ENCODE data around the gene CUEDC2.

Gene CUEDC2

DNA sequence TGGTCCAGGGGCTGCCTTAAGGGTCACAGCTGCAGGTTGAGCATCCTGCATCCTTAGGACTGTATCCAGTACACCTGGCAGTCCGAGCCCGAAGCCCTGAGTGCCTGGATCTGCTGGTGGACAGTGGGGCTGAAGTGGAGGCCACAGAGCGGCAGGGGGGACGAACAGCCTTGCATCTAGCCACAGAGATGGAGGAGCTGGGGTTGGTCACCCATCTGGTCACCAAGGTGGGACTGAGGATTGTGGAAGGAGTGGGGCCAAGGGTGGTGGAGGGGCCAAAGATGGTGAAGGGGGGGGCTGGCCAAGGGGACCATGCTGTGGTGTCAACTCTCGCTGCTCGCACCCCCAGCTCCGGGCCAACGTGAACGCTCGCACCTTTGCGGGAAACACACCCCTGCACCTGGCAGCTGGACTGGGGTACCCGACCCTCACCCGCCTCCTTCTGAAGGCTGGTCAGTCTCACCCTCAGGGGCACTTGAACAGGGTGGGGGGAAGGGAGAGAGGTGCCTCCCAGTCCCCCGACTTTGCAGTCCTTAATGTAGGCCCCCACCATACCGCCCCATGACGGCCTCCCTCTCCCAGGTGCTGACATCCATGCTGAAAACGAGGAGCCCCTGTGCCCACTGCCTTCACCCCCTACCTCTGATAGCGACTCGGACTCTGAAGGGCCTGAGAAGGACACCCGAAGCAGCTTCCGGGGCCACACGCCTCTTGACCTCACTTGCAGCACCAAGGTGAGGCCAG is 31.6 kb downstream of the CUEDC2 start:
- ChIA-PET POLR2A (interaction anchor here (0.8 to 1.2 kb wide), 3 partner anchors 21 to 171 kb away, joined by 3 to 4 read pairs (median 3); no protein-coding TSS in a partner anchor), CTCF (interaction anchor here (0.5 to 5.7 kb wide), 15 partner anchors 11 to 268 kb away, joined by 3 to 60 read pairs (median 8); partner anchors contain the start of genes FBXL15 and PPRC1)
- Histone ChIP-seq H3K9me3 (ENCODE audit: control insufficient read depth, insufficient read depth, low read depth, low read length) (no peaks in the 10 kb centered on the region), H3K36me3 (ENCODE audit: control insufficient read depth in 2 of 2, insufficient read depth in 1 of 2, low read length in 2 of 2) (peaks cover 0 to 24% of the 10 kb centered on the region in 2 experiments; a peak in 1 of 3 replicates), H3K27ac (ENCODE audit: extremely low read depth, low read depth, low read length) (no peak overlapping the region), H3K4me3 (ENCODE audit: low read depth, low read length) (no peak overlapping the region), H3K4me1 (ENCODE audit: control insufficient read depth, insufficient read depth, low read length) (peaks cover 5% of the 10 kb centered on the region; the same call in 1 of the 2 replicates)
- TF ChIP-seq ZNF76 (tag by site-specific recombination; IDR thresholded peaks at IDR 0.05; ENCODE audit: borderline replicate concordance, low read depth) (no peak), ZNF791 (tag by site-specific recombination; IDR thresholded peaks at IDR 0.05) (no peak), KLF8 (tag by site-specific recombination; IDR thresholded peaks at IDR 0.05) (no peak), WT1 (tag by site-specific recombination; IDR thresholded peaks at IDR 0.05) (no peak), ZNF391 (tag by site-specific recombination; IDR thresholded peaks at IDR 0.05; ENCODE audit: borderline replicate concordance, low read depth) (no peak), ZNF701 (tag by site-specific recombination; IDR thresholded peaks at IDR 0.05) (no peak), ZNF843 (tag by site-specific recombination; IDR thresholded peaks at IDR 0.05) (no peak), ZNF157 (tag by site-specific recombination; IDR thresholded peaks at IDR 0.05) (no peak), ZNF140 (tag by site-specific recombination; IDR thresholded peaks at IDR 0.05) (no peak), ZNF24 (tag by site-specific recombination; IDR thresholded peaks at IDR 0.05) (no peak), ZNF19 (tag by site-specific recombination; IDR thresholded peaks at IDR 0.05; ENCODE audit: low read depth) (no peak), ZNF792 (tag by site-specific recombination; IDR thresholded peaks at IDR 0.05) (no peak), ZNF610 (tag by site-specific recombination; IDR thresholded peaks at IDR 0.05; ENCODE audit: borderline replicate concordance) (no peak), ZNF707 (tag by site-specific recombination; IDR thresholded peaks at IDR 0.05) (no peak)
- TF ChIP-seq, protein P1, sequence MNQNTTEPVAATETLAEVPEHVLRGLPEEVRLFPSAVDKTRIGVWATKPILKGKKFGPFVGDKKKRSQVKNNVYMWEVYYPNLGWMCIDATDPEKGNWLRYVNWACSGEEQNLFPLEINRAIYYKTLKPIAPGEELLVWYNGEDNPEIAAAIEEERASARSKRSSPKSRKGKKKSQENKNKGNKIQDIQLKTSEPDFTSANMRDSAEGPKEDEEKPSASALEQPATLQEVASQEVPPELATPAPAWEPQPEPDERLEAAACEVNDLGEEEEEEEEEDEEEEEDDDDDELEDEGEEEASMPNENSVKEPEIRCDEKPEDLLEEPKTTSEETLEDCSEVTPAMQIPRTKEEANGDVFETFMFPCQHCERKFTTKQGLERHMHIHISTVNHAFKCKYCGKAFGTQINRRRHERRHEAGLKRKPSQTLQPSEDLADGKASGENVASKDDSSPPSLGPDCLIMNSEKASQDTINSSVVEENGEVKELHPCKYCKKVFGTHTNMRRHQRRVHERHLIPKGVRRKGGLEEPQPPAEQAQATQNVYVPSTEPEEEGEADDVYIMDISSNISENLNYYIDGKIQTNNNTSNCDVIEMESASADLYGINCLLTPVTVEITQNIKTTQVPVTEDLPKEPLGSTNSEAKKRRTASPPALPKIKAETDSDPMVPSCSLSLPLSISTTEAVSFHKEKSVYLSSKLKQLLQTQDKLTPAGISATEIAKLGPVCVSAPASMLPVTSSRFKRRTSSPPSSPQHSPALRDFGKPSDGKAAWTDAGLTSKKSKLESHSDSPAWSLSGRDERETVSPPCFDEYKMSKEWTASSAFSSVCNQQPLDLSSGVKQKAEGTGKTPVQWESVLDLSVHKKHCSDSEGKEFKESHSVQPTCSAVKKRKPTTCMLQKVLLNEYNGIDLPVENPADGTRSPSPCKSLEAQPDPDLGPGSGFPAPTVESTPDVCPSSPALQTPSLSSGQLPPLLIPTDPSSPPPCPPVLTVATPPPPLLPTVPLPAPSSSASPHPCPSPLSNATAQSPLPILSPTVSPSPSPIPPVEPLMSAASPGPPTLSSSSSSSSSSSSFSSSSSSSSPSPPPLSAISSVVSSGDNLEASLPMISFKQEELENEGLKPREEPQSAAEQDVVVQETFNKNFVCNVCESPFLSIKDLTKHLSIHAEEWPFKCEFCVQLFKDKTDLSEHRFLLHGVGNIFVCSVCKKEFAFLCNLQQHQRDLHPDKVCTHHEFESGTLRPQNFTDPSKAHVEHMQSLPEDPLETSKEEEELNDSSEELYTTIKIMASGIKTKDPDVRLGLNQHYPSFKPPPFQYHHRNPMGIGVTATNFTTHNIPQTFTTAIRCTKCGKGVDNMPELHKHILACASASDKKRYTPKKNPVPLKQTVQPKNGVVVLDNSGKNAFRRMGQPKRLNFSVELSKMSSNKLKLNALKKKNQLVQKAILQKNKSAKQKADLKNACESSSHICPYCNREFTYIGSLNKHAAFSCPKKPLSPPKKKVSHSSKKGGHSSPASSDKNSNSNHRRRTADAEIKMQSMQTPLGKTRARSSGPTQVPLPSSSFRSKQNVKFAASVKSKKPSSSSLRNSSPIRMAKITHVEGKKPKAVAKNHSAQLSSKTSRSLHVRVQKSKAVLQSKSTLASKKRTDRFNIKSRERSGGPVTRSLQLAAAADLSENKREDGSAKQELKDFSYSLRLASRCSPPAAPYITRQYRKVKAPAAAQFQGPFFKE (tag by site-specific recombination; IDR thresholded peaks at IDR 0.05; ENCODE audit: borderline replicate concordance) = no peak
- TF ChIP-seq, protein P2, sequence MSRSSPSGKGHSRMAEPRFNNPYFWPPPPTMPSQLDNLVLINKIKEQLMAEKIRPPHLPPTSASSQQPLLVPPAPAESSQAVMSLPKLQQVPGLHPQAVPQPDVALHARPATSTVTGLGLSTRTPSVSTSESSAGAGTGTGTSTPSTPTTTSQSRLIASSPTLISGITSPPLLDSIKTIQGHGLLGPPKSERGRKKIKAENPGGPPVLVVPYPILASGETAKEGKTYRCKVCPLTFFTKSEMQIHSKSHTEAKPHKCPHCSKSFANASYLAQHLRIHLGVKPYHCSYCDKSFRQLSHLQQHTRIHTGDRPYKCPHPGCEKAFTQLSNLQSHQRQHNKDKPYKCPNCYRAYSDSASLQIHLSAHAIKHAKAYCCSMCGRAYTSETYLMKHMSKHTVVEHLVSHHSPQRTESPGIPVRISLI (tag by site-specific recombination; IDR thresholded peaks at IDR 0.05) = no peak

DNA sequence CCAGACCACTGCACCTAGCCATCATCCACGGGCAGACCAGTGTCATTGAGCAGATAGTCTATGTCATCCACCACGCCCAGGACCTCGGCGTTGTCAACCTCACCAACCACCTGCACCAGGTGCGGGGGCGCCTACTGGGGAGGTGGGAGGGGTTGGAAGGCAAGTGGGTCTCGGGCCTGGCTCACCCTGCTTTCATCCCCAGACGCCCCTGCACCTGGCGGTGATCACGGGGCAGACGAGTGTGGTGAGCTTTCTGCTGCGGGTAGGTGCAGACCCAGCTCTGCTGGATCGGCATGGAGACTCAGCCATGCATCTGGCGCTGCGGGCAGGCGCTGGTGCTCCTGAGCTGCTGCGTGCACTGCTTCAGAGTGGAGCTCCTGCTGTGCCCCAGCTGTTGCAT is 32.3 kb downstream of the CUEDC2 start:
- Histone ChIP-seq H3K4me3 (ENCODE audit: low read depth, low read length) (no peak overlapping the region), H3K36me3 (ENCODE audit: control insufficient read depth in 2 of 2, insufficient read depth in 1 of 2, low read length in 2 of 2) (peaks cover 0 to 24% of the 10 kb centered on the region in 2 experiments; a peak in 1 of 3 replicates), H3K4me1 (ENCODE audit: control insufficient read depth, insufficient read depth, low read length) (peaks cover 5% of the 10 kb centered on the region; the same call in 1 of the 2 replicates), H3K27ac (ENCODE audit: extremely low read depth, low read depth, low read length) (no peak overlapping the region), H3K9me3 (ENCODE audit: control insufficient read depth, insufficient read depth, low read depth, low read length) (no peaks in the 10 kb centered on the region)
- ChIA-PET CTCF (interaction anchor here (0.5 to 5.7 kb wide), 35 partner anchors 8 to 708 kb away, joined by 3 to 60 read pairs (median 4); partner anchors contain the start of genes C10orf95, FBXL15, NPM3 and PPRC1), POLR2A (interaction anchor here (0.8 to 1.0 kb wide), 3 partner anchors 21 to 50 kb away, joined by 3 to 5 read pairs (median 3); partner anchors contain the start of gene FBXL15)
- no peak for TF ChIP-seq ZNF155 (tag by site-specific recombination; IDR thresholded peaks at IDR 0.05)
- no peak for TF ChIP-seq ZNF529 (tag by site-specific recombination; IDR thresholded peaks at IDR 0.05; ENCODE audit: insufficient replicate concordance)
- TF ChIP-seq ZNF302 (tag by site-specific recombination; IDR thresholded peaks at IDR 0.05; ENCODE audit: low read depth) = no peak
- TF ChIP-seq ZNF121 (tag by site-specific recombination; IDR thresholded peaks at IDR 0.05) = no peak
- TF ChIP-seq, protein P3, sequence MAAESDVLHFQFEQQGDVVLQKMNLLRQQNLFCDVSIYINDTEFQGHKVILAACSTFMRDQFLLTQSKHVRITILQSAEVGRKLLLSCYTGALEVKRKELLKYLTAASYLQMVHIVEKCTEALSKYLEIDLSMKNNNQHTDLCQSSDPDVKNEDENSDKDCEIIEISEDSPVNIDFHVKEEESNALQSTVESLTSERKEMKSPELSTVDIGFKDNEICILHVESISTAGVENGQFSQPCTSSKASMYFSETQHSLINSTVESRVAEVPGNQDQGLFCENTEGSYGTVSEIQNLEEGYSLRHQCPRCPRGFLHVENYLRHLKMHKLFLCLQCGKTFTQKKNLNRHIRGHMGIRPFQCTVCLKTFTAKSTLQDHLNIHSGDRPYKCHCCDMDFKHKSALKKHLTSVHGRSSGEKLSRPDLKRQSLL (tag by site-specific recombination; IDR thresholded peaks at IDR 0.05) = no peak
- no peak for TF ChIP-seq ZNF214 (tag by site-specific recombination; IDR thresholded peaks at IDR 0.05; ENCODE audit: borderline replicate concordance)
- TF ChIP-seq ZNF837 (tag by site-specific recombination; IDR thresholded peaks at IDR 0.05) = no peak
- TF ChIP-seq, protein P4, sequence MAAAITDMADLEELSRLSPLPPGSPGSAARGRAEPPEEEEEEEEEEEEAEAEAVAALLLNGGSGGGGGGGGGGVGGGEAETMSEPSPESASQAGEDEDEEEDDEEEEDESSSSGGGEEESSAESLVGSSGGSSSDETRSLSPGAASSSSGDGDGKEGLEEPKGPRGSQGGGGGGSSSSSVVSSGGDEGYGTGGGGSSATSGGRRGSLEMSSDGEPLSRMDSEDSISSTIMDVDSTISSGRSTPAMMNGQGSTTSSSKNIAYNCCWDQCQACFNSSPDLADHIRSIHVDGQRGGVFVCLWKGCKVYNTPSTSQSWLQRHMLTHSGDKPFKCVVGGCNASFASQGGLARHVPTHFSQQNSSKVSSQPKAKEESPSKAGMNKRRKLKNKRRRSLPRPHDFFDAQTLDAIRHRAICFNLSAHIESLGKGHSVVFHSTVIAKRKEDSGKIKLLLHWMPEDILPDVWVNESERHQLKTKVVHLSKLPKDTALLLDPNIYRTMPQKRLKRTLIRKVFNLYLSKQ (tag by site-specific recombination; IDR thresholded peaks at IDR 0.05; ENCODE audit: borderline replicate concordance) = no peak
- no peak for TF ChIP-seq ZNF350 (tag by site-specific recombination; IDR thresholded peaks at IDR 0.05)
